ENCODE data around the gene DAG1.

GRCh38 chr3:49497606-49498005 is 27.5 kb downstream of the DAG1 start:
- TF ChIP-seq CTCF (IDR thresholded peaks at IDR 0.05) (no peak), EZH2 (IDR thresholded peaks at IDR 0.05) (no peak), EZH2phosphoT487 (IDR thresholded peaks at IDR 0.05) (no peak)
